ENCODE data around the gene DIP2C.
"Not testable (repeated sequence)": the region's sequence is repeated elsewhere in the genome, so short reads cannot be mapped to it uniquely, and the experiment has no call there.

The DIP2C gene

DNA sequence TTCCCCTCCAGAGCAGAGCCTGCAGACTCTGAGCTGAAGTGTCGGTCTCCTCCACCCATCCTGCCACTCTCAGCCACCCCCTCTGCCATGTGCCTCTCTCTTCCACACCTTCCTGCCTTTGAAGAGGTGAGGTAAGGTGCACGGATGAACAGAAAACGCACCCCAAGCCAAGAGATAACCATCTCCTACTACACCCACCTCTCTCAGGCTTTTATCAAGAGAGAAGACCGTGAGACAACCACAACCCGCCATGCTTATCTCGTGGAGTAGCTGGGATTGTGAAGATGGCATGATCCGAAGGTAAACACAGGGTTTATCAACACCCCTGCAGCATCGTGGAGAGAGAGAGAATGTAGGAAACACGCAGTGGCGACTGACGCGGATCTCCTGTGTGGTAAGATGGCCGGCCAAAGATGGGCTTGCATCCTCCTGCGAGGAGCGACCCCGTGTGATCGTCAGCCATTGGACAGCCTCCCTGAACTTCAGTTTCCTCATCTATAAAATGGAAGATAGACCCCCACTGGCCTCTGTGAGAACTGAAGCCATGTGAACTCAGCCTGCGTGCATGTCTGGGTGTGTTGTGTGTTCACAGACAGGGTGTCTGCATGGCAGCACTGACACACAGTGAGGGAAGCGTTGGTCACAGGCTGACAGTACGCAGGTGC is 219.0 kb downstream of the DIP2C start:
- no peak for DNase-seq

GRCh38 chr10:469947-470338 is 219.5 kb downstream of the DIP2C start:
- DNase-seq, result no peak

DNA sequence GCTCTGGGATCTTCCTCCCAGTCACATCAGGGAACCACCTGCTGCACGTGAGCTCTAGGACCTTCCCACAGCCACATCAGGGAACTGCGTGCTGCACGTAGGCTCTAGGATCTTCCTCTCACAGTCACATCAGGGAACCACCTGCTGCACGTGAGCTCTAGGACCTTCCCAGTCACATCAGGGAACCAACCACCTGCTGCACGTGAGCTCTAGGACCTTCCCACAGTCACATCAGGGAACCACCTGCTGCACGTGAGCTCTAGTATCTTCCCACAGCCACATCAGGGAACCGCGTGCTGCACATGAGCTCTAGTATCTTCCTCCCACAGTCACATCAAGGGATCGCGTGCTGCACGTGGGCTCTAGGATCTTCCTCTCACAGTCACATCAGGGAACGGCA is 229.7 kb downstream of the DIP2C start:
- DNase-seq, result no peak

- no peak for DNase-seq
Measured at GRCh38 chr10:458421-458851, 231.0 kb downstream of the DIP2C start.

DNA sequence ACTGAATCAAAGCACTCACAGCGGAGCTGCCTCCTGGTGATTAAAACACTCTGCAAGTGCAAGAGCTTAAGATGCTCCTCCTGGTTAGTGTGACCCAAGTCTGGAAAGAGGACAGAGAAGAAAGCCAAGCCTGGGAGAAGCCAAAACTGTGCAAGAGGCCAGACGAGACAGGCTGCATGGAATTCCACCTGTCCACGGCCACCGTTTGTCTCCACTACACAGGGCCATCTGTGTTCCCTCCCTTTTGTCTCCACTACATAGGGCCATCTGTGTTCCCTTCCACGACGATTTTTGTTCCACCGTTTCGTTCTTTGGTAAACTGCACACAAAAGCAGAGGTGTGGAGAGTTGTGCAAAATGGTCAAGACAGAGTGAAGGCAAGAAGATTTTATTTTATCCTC is 233.0 kb downstream of the DIP2C start:
- no peak for DNase-seq

DNA sequence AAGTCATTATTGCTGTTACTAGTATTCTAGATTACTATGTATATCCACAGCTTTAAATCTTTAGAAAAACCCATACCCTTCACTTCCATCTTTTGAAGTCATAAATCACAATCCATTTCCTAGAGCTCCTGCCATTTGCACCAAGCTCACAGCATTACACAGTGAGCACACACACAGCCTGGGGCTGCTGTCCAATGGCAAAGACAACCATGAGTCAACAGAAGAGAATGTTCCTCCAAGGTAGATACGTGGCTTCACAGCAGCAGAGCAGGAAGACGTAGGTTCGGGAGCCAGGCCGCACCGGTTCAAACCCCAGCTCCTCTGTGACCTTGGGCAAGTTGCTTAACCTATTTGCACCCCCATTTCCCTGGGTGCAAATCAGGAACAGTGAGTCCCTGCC is 234.6 kb downstream of the DIP2C start:
- DNase-seq, result no peak

DNA sequence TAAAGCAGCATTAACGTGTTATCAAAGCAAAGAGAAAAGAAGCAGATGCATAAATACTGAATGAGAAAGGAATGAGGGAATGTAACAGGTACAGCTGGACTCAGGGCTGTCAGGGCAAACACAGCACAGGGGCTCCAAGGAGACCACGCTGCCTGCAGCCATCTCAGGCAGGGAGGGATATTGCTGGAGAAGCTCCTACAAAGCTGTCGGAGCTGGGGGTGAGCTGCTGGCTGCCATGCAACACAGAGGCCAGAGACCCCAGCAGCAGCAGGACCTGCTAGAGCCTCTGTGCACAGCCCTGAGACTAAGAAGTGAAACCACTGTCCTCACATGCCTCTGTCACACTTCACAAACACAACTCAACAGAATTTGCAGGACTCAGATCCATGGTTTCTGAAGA is 235.8 kb downstream of the DIP2C start:
- DNase-seq, result no peak

DNA sequence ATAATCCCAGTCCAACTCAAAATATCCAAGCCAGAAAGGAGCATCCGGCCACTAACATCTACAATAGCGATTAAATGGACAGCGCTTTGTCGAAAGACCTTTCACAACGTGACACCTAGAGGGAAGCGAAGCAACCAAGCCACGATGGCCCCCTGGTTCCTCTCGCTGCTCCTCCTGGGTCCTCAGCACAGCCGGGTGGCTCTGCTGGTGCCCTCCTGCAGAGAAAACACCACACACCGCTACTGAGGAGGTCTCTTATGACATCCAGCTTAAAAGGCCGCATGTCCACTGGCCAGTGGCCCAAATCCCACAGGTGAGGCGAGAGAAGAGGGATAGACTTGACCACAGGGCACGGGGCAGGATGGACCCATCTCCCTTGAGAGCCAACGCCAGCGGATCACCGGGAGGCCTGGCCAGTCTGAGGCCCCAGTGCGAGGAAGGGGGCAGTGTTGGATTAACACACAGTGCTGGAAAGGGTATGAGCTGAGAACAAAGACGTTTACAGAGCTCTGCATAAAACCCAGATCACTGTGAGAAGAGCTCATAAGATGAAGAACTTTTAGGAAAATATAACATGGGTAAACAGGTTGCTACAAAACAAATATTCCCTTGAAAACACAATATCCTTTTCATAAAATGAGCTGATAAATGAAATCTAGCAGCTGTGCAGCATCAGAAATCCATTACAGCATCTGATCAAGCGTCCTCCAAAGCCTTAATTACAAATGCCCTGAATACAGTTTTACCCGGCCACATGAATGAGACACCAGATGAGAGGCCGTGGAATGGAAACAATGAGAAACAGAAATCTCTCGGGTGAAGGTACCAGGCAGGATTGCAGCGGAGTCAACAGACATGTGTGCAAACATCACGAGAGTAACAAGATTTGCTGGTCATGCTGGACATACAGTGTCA is 236.7 kb downstream of the DIP2C start:
- no peak for DNase-seq

- no peak for DNase-seq
Measured at GRCh38 chr10:451856-452255, 237.6 kb downstream of the DIP2C start.

- DNase-seq, result no peak
Measured at GRCh38 chr10:451021-451471, 238.4 kb downstream of the DIP2C start.

GRCh38 chr10:450463-450862 is 239.0 kb downstream of the DIP2C start:
- DNase-seq, result no peak

- not testable (repeated sequence) for DNase-seq
Measured at GRCh38 chr10:449331-449730, 240.1 kb downstream of the DIP2C start.

DNA sequence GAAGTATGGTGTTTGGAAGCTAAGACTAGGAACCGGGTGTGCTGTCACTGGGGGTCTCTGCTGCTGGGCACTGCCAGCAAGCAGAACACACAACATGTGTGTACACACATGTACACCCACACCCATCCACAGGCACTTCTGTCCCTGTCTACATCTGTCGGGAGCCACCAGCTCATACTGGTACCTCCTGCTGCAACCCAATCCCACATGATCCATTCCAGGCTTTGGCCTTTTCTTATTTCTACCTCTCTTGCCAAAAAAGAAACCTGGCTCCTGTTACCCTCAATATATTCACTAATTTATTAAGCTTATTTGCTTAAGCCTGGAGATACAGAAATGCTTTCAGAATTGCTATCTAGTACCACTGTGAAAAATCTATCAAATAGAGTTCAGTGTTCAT is 246.0 kb downstream of the DIP2C start:
- no peak for DNase-seq

GRCh38 chr10:442209-442608 is 247.3 kb downstream of the DIP2C start:
- DNase-seq, result no peak

GRCh38 chr10:441659-442058 is 247.8 kb downstream of the DIP2C start:
- DNase-seq, result no peak

DNA sequence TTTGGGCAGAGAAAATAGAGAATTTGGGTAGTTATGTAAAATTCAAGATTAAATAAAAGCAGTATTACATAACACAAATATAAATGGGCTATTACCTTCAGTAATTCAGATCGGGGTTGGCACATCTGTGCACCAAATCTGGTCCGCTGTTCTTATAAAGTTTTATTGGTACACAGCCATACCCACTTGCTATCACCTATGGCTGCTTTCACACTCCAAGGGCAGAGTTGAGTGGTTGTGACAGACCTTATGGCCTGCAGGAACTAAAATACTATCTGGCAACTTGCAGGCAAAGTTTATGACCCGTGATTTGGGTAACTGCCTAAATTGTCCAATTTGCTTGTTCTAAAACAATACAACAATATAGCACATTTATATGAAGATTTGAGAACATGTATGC is 249.3 kb downstream of the DIP2C start:
- no peak for DNase-seq

GRCh38 chr10:437698-438490 is 251.6 kb downstream of the DIP2C start:
- DNase-seq, result no peak

GRCh38 chr10:436911-437665 is 252.4 kb downstream of the DIP2C start:
- no peak for DNase-seq

GRCh38 chr10:436013-436697 is 253.3 kb downstream of the DIP2C start:
- no peak for DNase-seq

GRCh38 chr10:435397-435796 is 254.1 kb downstream of the DIP2C start:
- DNase-seq, result no peak

- DNase-seq, result no peak
Measured at GRCh38 chr10:429696-430095, 259.8 kb downstream of the DIP2C start.

Measured in SIG-M5 (cell line).